ENCODE results near the gene POU3F3.
A peak's percentile ranks its signal among the peaks of the same experiment; 100 is the strongest.

Gene POU3F3

DNA sequence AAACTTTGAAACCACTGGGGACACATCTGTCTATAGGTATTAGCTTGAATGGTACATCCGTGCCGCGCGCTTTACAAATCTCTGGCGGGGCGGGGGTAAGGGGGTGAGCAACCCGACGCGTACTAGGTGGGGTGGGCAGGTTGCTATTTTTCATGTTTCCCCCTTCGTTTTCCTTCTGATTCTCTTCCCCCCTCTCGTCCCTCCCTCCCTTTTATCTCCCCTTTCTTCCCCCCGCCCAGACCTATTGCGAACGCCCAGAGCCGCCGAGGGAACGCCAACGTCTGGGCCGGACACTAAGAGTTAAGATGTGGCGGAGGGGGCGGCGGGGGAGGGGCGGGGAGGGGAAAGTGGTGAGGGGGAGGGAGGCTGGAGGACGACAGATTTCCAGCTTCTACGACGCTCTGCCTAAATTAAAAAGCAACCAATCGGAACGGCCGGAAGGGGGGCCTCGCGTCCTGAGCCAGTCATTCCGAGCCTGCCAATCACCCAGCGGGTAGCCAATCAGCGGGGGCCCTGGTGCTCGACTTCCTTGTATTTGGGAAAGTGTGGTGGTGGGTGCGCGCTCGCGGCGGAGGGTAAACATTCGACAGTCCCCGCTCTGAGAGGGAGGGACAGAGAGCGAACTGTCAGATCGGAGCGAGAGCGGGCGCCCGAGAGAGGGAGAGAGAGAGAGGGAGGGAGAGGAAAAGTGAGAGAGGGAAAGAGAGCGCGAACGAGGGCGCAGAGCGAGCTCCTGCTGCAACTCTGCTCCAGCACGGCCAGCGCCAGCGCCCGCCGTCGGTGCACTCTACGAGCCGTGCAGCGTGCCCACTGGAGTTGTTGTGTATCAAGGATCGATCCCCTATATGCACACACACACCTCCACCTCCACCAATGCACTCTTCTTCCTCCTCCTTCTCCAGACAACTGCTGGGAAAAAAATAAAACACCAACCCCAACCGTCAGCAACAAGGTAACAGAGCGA, at the start of gene POU3F3:
Gene POU3F3 (plus strand): TSS at position 582 of the 964 bp plus-strand sequence. CDS start 1,396 bp downstream, outside the sequence.
- DNase-seq = peak; percentile 99

DNA sequence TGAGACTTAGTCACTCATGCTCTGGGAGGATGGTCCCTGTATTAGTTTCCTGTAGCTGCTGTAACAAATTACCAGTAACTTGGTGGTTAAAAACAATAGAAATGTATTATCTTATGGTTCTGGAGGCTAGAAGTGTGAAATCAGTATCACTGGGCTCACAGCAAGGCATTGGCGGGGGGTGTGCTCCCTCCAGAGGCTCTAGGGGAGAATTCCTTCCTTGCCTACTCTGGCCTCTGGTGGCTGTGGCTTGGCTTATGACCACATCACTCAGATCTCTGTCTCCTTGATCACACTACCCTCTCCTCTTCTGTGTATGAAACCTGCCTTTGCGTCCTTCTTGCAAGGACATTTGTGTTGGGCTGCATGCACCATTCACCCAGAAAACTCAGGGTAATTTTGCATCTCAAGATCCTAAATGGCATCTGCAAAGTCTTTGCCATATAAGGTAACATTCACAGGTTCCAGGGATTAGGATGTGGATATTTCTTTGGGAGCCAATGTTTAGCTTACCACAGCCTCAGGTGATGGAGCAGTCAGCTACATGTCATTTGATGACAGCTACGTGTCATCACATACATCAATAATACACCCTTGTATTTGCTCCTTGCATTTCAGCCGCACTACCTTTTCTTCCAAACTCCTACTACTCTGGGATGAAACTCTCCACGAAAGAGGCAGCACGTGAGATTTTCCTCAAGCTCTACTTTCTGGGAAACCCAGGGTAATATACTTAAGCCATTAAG, 49.6 kb upstream of the POU3F3 start:
- no peak for DNase-seq

DNA sequence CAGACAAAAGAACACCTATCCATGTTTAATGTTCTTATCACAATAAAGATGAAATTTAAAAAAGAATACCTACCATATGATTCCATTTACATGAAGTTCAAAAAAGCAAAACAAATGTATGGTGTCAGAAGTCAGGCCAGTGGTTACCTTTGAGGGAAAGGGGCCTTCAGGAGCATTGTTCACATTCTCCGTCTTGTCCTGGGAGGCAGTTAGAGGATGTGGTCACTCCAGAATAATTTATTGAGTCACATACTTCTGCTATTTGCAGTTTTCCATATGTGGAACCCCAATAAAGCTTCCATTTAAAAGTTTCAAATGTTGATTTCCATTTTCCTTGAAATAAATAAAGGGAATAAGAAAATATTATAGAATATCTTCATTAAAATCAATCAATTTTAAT, 41.6 kb upstream of the POU3F3 start:
- no peak for DNase-seq

DNA sequence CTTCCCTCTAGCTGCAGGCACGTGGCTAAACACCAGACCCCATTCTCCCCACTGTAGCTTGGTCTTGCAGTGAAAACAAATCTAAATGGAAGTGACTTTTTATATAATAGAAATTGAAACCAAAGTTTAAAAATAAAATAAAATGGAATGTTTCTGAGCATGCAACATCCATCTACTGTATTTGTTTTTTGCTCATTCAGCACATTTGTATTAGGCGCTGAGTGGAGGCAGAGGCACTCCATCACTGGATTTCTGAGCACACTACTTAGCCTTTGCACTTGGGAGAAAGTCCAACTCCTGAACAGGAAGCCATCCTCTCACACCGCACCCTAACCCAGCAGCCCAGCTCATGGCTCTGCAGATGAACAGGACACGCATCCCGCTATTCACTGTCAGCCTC, 37.8 kb upstream of the POU3F3 start:
- no peak for DNase-seq

DNA sequence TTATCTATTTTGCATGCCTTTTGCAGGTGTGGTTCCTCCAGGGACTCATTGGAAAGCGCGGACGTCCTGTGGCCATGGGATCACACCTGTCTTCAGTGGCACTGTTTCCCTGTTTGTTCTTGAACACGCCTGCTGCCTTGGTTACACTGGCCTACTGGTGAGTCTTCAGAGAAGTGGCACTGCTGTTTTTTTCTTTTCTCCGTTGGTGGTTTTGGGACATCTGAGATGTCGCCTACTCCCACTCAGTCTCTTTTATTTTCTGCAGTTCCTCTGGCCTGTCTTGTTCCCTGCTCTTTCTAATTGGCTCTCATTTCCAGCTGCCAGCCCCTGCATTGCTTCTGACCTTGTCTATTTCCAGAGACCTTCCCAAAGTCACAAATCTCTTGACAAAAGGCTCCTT, 35.7 kb upstream of the POU3F3 start:
- DNase-seq = no peak

DNA sequence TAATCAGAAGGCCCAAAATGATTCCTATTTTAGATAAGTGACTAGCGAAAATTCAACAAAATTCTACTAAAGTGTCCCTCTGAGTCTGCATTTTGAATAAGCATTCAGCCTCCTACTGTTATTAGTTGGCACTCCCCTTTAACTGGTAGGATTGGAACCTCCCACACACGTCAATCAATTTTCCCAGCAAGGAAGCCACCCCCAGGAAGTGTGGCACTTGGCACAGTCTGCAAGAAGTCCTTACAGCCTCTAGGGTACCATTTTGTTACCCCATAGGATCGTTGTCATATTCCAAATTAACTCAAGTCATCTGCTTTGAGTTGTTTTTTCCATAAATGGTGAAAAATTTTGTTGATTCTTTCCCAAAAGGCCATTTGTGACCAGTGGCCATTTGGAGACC, 33.8 kb upstream of the POU3F3 start:
- no peak for DNase-seq

DNA sequence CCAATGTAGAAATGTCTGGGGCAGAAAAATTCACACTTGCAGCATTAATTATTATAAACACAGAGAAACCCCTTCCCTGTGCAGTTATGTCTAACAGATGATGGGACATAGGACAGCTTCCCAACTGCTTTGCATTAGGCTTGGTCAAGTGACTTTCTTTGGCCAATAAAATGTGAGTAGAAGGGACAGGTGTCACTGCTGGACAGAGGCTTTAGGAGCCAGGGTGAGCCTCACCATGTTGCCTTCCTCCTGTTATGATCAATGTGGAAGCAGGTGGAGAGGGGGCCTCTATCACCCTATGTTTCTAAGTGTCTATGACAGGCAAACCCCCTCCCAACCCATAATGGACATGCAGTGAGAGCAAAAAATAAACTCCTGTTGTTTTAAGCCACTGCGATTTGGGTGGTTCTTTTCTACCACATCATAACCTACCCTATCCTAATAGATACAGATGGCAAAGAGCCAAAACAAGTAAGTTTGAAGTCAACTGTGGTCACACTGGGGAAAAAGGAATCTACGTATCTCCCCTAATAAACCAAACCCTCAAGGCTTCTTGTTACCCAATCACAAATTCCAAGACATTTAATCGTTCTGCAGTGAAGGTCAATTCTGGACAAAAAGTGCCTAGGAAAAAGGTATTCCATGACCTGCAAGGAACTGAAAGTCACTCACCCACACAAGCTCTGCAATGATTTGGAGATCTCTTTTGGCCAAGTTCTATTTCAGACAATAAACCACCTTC, 28.6 kb upstream of the POU3F3 start:
- DNase-seq = no peak

DNA sequence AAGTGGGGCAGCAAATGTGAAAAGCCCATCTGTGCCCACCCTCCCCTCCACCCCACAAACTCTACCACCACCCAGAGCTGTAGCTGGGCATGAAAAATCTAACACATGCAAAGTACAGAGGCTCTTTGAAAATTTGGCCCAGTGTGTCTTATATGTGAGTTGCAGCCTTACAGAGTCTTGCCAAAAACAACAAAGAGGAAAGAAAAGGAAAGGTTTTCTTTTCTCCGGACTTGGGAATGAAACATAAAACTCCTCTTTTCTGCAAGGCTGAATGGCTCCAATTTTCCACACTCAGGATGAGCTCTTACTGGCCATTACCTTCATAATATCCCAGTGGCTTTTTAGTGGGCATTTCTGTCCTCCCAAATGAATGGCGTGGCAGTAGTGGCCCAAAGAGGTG, 27.9 kb upstream of the POU3F3 start:
- no peak for DNase-seq

DNA sequence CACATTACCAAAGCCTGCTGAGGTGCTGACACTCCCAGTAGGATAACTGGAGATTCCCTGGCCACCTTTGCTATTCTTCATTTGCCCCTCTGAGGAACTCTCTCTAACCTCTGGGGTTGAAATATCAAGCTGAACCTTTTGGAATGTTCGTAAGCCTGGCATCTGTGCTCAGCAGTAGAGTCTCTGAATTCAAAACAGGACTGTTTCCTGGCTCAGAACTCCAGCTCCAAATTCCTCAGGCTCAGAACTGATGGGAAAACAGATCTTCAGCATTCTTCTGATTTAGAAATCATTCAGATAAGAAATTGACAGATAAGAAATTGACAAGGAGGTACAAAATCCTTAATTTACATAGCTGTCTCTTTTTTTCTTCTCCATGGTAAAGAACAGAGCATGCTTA, 22.2 kb upstream of the POU3F3 start:
- DNase-seq = no peak

DNA sequence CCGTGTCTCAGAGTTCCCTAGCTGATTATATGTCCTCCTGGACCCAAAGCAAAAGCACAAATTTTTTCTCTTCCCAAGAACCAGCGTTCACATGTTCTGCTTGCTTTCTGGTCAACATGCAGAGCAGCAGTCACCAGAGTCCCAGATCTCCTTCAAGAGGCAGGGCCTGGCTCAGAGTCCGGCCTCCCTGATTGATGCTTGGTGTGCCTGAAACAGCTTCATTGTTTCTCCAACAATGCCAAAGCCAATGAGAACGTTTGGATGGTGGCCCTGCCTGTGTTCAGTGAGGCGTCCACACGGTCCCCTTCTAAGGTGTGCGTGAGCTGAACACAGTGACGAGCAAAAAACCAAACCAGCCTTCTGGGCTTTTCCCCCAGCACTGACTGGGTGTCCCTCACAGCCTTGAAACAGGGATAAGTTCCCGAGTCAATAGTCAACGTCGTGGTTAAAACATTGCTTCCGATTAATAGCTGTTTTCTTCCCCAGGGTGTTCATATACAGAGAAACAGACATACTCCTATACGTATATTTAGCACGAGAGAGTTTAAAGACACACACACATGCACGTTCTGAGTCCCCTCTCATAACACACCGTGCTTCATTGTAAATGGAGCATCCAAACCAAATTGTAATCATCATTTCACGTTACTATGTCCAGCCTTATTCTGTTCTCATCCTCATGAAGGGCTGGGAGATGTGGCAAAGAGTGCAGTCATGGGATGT, 19.3 kb upstream of the POU3F3 start:
- DNase-seq = peak; percentile 77

DNA sequence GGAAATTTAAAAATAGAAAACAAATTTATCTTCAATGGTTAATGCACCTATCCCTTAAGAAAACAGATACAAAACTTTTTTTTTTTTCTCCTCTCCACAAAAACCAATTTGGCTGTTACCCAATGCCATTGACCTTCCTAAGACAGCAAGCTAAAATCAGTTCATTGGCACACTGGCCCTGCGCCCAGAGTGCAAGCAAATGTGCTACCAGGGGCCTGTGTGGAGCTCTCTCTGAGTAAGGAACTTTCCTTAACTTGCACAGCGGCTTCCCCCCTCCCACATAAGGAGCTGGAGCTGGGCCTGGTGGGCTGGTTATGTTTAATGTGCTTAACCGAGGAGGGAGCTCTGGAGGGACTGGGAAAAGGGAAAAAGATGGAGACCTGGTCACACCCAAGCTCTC, 17.6 kb upstream of the POU3F3 start:
- peak in 1 of 2 donors; percentile 30 for DNase-seq

DNA sequence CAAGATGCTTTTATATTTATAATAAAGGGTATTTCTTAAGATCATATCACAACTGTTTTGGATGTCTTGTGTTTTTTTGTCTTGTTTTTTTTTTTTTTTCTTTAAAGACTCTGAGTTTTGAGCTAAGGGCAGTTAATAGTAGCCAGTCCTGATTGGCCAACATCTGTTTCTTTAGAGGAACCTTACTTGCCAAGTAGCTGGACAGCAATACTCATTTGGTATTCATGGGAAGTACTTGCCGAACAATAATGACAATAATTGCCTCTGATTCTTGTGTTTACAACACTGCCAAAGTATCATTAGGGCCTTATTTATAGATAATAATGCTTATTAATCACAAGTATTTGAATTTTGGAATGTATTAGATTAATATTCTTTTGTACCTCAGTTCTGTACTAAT, 17.1 kb upstream of the POU3F3 start:
- no peak for DNase-seq

DNA sequence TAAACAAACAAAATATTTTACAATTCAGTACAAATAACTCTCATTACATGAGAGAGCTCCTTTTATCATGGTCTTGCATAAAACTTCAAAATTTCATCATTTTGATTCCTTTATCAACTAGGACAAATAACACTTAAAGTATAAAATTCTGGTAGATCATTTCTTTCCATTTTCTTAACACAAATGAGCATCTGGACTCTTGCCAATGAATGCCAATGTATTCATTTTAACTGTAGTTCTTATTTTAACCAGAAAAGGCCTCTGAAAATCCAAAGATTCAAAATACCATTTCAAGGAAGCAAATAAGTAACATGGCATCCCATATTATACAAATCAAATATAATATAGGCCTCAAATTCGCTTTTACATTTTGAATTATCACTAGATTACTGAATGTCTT, 13.8 kb upstream of the POU3F3 start:
- no peak for DNase-seq

DNA sequence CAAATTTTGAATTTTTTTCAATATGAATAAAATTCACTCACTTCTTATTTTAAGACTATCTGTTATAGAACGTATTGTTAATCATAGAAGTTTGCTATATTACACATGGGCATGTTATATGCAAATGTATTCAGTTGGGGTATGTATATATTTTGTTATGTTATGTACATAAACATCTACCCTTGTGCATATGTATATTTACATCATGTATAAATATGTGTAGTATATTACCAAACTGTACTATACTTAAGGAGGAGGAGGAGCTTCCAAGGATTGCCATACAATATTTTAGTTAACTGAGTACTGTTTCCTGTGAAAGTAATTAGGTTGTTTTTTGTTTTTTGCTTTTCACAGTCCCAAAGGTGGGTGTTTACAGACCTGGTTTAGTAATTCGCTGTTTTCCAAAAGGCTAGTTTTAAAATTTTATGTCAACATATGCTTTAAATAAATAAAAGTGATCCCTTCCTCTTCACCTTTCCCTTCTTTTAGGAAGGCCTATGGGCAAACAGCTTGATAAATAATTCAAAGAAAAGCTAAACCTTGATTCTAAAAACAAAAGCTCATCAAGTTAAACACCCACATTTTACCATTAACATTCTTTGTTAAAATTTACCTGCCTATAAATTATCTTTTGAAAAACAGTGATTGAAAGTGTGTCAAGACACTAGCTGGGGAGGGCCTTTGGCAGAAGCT, 12.9 kb upstream of the POU3F3 start:
- no peak for DNase-seq

DNA sequence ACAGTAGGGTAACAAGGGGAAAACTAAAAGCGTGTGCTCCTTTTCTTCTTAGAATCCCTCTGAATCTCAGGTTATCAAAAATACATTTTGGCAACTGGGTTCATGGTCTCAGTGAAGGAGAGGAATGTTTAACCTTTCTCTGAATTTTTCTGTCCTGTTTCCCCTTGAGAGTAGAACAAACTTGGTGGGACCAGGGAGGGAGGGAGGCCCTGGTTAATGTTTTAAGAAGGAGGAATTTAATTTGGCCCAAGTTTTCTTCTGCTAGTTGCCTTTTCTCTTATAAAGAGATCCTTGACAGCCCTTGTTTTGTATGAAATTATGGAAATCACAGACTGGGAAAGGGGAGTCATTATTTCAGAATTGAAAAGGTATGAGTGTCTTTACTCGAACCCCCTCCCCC, 12.2 kb upstream of the POU3F3 start:
- DNase-seq = no peak

DNA sequence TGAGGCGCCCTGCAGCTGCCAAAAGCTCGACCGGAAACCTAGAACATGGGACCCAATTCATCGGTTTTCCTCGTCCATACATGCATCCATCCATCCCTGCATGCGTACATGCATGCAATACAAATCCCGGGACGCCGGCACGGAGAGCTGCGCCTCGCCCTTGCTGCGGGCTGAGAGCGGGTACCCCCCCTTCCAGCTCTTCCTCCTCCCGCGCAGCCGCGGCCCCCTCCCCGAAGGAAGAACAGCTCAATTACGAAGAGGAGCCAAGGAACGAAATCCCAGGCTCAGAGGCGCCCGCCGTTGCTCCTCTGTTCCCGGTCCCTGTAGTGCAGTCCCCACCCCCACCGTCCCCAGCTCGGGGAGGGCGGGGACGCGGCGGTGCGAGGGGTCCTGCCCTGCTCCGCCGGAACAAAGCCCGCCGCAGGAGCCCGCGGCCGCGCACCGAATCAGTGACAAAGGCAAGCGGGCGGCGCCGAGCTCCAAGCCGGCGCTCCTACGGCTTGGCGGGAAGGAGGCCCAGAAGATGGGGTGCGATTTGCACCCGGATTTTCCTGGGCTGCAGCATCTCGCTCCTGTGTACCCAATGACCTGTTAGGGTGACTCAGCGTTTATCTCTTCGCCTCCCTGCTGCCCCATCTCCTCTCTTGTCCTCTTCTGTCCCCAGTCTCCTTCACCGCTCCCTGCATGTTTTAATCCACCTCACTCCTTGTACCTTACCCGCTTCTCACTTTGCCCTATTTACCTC, 8.9 kb upstream of the POU3F3 start:
- DNase-seq = peak; percentile 72 to 77

DNA sequence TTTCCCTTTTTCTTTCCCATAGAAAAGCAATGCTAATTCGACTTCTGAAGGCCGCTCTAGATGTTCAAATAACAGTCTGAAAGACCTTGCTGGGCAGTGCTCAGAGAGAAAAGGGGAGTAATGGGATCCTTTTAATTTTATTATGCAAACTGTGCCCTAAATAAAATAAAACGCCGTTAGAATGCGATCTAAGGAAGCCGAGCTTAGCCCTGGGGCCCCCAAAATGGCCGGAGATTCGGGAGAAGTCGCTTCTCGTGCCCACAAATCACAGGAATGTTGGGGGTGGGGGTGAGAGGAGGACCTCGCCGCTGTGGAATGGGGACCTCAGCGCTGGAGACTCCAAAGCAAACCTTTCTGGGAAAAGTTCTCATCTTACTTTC, 8.4 kb upstream of the POU3F3 start:
- no peak for DNase-seq

DNA sequence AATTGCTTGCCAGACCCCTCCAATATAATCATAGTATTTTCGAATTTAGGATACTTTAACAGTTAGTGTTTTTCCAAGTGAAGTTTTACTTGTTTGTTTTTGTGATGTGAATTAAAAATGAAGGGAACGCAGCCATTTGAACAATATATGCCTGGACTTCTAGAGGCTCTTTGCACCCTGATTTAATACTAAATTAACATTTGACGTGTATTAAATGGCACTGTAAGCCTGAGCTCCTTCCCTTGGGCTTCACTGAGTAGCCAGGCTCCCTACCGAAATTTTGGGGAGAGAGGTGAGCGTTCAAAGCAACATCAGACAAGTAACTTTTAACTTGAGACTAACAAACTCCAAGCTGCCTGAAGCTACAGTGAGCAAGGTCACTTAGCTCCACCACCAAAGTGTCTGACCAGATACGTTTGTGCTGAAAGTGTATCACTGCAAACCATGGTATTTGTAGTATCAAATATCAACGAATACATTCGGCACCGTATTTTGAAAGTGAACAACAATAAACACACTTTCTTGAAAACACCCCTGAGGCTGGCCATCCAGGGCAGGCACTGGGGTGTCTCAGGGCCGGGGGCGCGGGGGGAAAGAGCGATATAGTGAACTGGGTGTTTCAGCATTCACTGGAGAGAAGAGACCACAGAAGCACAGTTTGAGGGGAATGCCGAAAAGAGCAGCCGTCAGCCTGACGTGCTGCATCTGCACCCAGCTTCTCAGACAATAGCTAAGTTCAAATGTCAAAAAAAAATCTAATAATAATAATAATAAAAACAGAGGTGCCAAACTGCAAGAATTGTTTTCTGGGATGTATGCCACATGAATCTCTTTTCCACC, 7.7 kb upstream of the POU3F3 start:
- peak; percentile 48 to 68 for DNase-seq

DNA sequence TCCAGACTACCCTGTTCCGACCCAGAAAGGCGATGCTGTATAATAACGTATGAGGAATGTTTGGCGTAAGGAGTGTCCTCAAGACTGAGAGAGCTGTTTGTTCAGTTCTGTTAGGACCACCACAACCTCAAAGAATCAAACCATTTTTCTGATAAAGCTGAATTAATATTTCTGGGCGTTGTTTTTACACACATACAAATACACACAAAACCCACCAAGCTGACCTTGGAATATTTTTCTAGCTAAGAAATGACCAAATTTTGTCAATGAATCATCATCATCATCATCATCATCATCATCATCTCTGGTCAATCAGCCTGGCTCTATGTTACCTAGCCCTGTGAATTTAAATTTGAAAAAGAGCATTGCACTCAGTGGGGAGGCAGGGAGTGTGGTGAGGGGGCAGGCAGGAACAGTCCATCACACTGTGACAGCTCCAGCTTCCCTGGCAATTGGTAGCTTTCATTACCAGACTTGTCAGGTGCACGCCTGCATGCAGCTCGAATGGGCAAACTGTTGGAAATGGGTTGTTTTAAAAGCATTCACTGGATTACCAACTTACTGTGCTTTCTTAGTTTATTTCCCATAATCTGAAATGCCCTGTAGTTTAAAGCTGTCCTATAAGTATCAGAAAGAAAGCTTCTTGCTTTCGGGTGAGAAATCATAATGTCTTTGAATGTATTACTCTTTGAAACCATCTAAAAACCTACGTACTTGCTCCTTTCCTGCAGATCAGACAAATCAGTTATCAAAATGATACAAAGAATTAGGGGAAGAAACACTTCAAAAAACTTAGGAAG, 6.9 kb upstream of the POU3F3 start:
- DNase-seq = no peak

Data from hippocampal formation (tissue), 2 donors.